Measurements from ENCODE around the gene ACOT6.

Gene ACOT6

GRCh38 chr14:73667854-73668253 is 55.5 kb downstream of the ACOT6 start:
- H3K27ac ChIP-seq = no peak overlapping the region
- TF ChIP-seq, protein P1, sequence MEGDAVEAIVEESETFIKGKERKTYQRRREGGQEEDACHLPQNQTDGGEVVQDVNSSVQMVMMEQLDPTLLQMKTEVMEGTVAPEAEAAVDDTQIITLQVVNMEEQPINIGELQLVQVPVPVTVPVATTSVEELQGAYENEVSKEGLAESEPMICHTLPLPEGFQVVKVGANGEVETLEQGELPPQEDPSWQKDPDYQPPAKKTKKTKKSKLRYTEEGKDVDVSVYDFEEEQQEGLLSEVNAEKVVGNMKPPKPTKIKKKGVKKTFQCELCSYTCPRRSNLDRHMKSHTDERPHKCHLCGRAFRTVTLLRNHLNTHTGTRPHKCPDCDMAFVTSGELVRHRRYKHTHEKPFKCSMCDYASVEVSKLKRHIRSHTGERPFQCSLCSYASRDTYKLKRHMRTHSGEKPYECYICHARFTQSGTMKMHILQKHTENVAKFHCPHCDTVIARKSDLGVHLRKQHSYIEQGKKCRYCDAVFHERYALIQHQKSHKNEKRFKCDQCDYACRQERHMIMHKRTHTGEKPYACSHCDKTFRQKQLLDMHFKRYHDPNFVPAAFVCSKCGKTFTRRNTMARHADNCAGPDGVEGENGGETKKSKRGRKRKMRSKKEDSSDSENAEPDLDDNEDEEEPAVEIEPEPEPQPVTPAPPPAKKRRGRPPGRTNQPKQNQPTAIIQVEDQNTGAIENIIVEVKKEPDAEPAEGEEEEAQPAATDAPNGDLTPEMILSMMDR (conservative IDR thresholded peaks at IDR 0.05) = no peak
- no peak for TF ChIP-seq ZFX (IDR thresholded peaks at IDR 0.05)

Measured in C4-2B (cell line).